ENCODE measurements around the gene C15orf39. TPM values are rescaled to one million over a fixed set of nuclear protein-coding genes. Genes with fewer than 3 reads are reported as not detected.
A peak's percentile ranks its signal among the peaks of the same experiment; 100 is the strongest.

Gene C15orf39
- polyA plus RNA-seq, 3 donors = 8.9 to 80.7 (median 18.2) TPM

DNA sequence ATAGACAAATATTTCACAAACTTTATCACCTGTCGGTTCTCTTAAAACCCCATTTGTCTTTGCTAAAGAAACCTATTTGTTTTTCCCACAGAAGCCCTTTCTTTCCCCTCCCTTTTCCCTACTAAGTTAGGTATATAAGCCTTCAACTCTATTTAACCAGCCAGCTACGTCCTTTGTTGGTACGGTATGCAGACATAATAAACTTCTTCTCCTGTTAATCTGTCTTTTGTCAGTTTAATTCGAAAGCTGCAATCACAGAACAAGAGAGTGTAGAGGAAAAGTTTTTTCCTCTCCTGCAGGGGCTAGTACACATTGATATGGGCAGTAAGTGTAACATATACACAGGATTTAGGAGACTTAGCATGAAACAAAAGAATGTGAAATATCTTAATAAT lies 21.9 kb upstream of the C15orf39 start:
- Histone ChIP-seq H3K27me3 (ENCODE audit: control insufficient read depth in 2 of 2, insufficient read depth in 2 of 2, low read length in 2 of 2) (peaks cover 0 to 22% of the 10 kb centered on the region in 2 donors), H3K9me3 (replicated peaks in 1 of 2; ENCODE audit: control insufficient read depth in 1 of 2, insufficient read depth in 1 of 2, low read length in 2 of 2) (no peaks in the 10 kb centered on the region), H3K36me3 (replicated peaks in 1 of 2; ENCODE audit: control insufficient read depth in 1 of 2, insufficient read depth in 2 of 2, low read length in 2 of 2) (no peaks in the 10 kb centered on the region), H3K4me3 (replicated peaks in 1 of 3; ENCODE audit: low read depth in 2 of 3, low read length in 3 of 3) (peak overlapping the region in 1 of 3 experiments; percentile 73), H3K9ac (ENCODE audit: insufficient read depth, low read length, poor library complexity, severe bottlenecking) (no peak overlapping the region), H3K4me1 (ENCODE audit: control insufficient read depth in 1 of 2, insufficient read depth in 2 of 2, low read length in 2 of 2) (peaks cover 61 to 68% of the 10 kb centered on the region in 2 donors), H4K20me1 (ENCODE audit: insufficient read depth, low read length) (no peaks in the 10 kb centered on the region), H3K4me2 (replicated peaks; ENCODE audit: extremely low read depth, low read length, poor library complexity, severe bottlenecking) (peak overlapping the region; percentile 90), H2AFZ (ENCODE audit: insufficient read depth, low read depth, low read length, poor library complexity, severe bottlenecking) (no peak overlapping the region), H3K27ac (ENCODE audit: low read depth in 1 of 2, low read length in 2 of 2) (no peak overlapping the region), H3K79me2 (ENCODE audit: insufficient read depth, low read length) (no peaks in the 10 kb centered on the region)
- TF ChIP-seq, protein P1, sequence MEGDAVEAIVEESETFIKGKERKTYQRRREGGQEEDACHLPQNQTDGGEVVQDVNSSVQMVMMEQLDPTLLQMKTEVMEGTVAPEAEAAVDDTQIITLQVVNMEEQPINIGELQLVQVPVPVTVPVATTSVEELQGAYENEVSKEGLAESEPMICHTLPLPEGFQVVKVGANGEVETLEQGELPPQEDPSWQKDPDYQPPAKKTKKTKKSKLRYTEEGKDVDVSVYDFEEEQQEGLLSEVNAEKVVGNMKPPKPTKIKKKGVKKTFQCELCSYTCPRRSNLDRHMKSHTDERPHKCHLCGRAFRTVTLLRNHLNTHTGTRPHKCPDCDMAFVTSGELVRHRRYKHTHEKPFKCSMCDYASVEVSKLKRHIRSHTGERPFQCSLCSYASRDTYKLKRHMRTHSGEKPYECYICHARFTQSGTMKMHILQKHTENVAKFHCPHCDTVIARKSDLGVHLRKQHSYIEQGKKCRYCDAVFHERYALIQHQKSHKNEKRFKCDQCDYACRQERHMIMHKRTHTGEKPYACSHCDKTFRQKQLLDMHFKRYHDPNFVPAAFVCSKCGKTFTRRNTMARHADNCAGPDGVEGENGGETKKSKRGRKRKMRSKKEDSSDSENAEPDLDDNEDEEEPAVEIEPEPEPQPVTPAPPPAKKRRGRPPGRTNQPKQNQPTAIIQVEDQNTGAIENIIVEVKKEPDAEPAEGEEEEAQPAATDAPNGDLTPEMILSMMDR (IDR thresholded peaks at IDR 0.05) = no peak
- no peak overlapping the region for H3K27ac Mint-ChIP-seq
- H3K36me3 Mint-ChIP-seq = peaks cover 9 to 21% of the 10 kb centered on the region in 2 donors
- intact Hi-C loops (cut with micrococcal nuclease) = loop anchor here (2.0 to 10.0 kb wide), 2 partner anchors 21 to 45 kb away; partner anchors contain the start of gene C15orf39 (in 1 of the 2)
- 29% methylated on average over 1 of the region's 4 CpGs for WGBS (ENCODE audit: insufficient coverage)
- peaks cover 0 to 2% (median 0%) of the 10 kb centered on the region in 7 donors for H3K9me3 Mint-ChIP-seq
- H3K27me3 Mint-ChIP-seq (ENCODE audit: low read depth in 3 of 3) = peaks cover 24 to 35% (median 31%) of the 10 kb centered on the region in 3 donors
- H3K4me1 Mint-ChIP-seq = peaks cover 65% of the 10 kb centered on the region
- DNase-seq = no peak
- peak overlapping the region in 1 of 2 donors; percentile 91 for H3K4me3 Mint-ChIP-seq

GRCh38 chr15:75181780-75182179 lies 19.9 kb upstream of the C15orf39 start:
- Mint-ChIP-seq H3K27ac (no peak overlapping the region), H3K4me1 (peaks cover 61% of the 10 kb centered on the region), H3K9me3 (peaks cover 0 to 3% (median 0%) of the 10 kb centered on the region in 7 donors), H3K4me3 (no peak overlapping the region), H3K27me3 (ENCODE audit: low read depth in 3 of 3) (peaks cover 21 to 35% (median 31%) of the 10 kb centered on the region in 3 donors), H3K36me3 (peaks cover 9 to 21% of the 10 kb centered on the region in 2 donors)
- no peak overlapping the region for H3K9ac ChIP-seq (ENCODE audit: insufficient read depth, low read length, poor library complexity, severe bottlenecking)
- WGBS (ENCODE audit: insufficient coverage) = 88% methylated on average over 1 of the region's 5 CpGs
- no peaks in the 10 kb centered on the region for H3K79me2 ChIP-seq (ENCODE audit: insufficient read depth, low read length)
- no peak overlapping the region for H3K27ac ChIP-seq (ENCODE audit: low read depth in 1 of 2, low read length in 2 of 2)
- H3K4me2 ChIP-seq (replicated peaks; ENCODE audit: extremely low read depth, low read length, poor library complexity, severe bottlenecking) = no peak overlapping the region
- no peaks in the 10 kb centered on the region for H3K36me3 ChIP-seq (replicated peaks in 1 of 2; ENCODE audit: control insufficient read depth in 1 of 2, insufficient read depth in 2 of 2, low read length in 2 of 2)
- H3K9me3 ChIP-seq (replicated peaks in 1 of 2; ENCODE audit: control insufficient read depth in 1 of 2, insufficient read depth in 1 of 2, low read length in 2 of 2) = peaks cover 0 to 4% of the 10 kb centered on the region in 2 donors
- DNase-seq = no peak
- no peaks in the 10 kb centered on the region for H4K20me1 ChIP-seq (ENCODE audit: insufficient read depth, low read length)
- H3K4me3 ChIP-seq (replicated peaks in 1 of 3; ENCODE audit: low read depth in 2 of 3, low read length in 3 of 3) = no peak overlapping the region
- TF ChIP-seq, protein P1 (IDR thresholded peaks at IDR 0.05) = no peak
- intact Hi-C loops (cut with micrococcal nuclease) = loop anchor here in 1 of 2 donors (10.0 kb wide), 1 partner anchor 47 kb away; no protein-coding TSS in a partner anchor
- no peak overlapping the region for H2AFZ ChIP-seq (ENCODE audit: insufficient read depth, low read depth, low read length, poor library complexity, severe bottlenecking)
- peaks cover 0 to 22% of the 10 kb centered on the region in 2 donors for H3K27me3 ChIP-seq (ENCODE audit: control insufficient read depth in 2 of 2, insufficient read depth in 2 of 2, low read length in 2 of 2)
- H3K4me1 ChIP-seq (ENCODE audit: control insufficient read depth in 1 of 2, insufficient read depth in 2 of 2, low read length in 2 of 2) = peaks cover 54 to 63% of the 10 kb centered on the region in 2 donors
